Activated CD4-positive, alpha-beta memory T cell treated with anti-CD3 and anti-CD28 coated beads, Interleukin-2, amount 10 ng/mL, durations not matched to agents 7 days and 5 days (primary cell): ENCODE results near the gene RGPD4. TPM values are rescaled to one million over a fixed set of nuclear protein-coding genes. Genes with fewer than 3 reads are reported as not detected.
"Not testable (repeated sequence)": the region's sequence is repeated elsewhere in the genome, so short reads cannot be mapped to it uniquely, and the experiment has no call there.

ENCODE experiments used
- CTCF ChIA-PET: fragments of 350-600 bp; sonication (Branson Sonifier 250); formaldehyde crosslinking; loops from one replicate; lab custom pipeline; 2021; ENCODE audit warnings: antibody characterized with exemption, inconsistent platforms; lab: Charles Lee
- POLR2A ChIA-PET: fragments of 350-600 bp; sonication (Branson Sonifier 250); formaldehyde crosslinking; loops from one replicate; lab custom pipeline; 2021; ENCODE audit warnings: antibody characterized with exemption; lab: Charles Lee
- DNase-seq: peaks from one replicate; pipeline ENCODE4 v3.0.0-alpha.2; 2020
- H3K27ac Mint-ChIP-seq: one replicate; pipeline ENCODE4 v1.8.0; 2021; ENCODE audit warnings: mild to moderate bottlenecking, mixed read lengths
- H3K27me3 Mint-ChIP-seq: one replicate; pipeline ENCODE4 v1.8.0; 2021; ENCODE audit warnings: mixed read lengths
- H3K36me3 Mint-ChIP-seq: one replicate; pipeline ENCODE4 v1.8.0; 2021; ENCODE audit warnings: low read depth, mixed read lengths
- H3K4me1 Mint-ChIP-seq: one replicate; pipeline ENCODE4 v1.8.0; 2021; ENCODE audit warnings: mixed read lengths
- H3K4me3 Mint-ChIP-seq: one replicate; pipeline ENCODE4 v1.8.0; 2021; ENCODE audit warnings: mild to moderate bottlenecking, mixed read lengths
- H3K9me3 Mint-ChIP-seq: one replicate; pipeline ENCODE4 v1.8.0; 2021; ENCODE audit warnings: mixed read lengths
- total RNA-seq, 2 experiments: library from RNA; stranded (reverse); gene quantifications; one replicate each; pipeline ENCODE4 v1.2.3, GENCODE V29; 2021

RGPD4 gene
- under 1 TPM in 1 of 2 experiments, not detected in 1; 0.10 TPM for total RNA-seq

- CTCF ChIA-PET, POLR2A ChIA-PET, DNase-seq, H3K27me3 Mint-ChIP-seq, H3K27ac Mint-ChIP-seq, H3K4me1 Mint-ChIP-seq, H3K4me3 Mint-ChIP-seq, H3K9me3 Mint-ChIP-seq, H3K36me3 Mint-ChIP-seq: not testable (repeated sequence)
Measured at GRCh38 chr2:107826749-107827148, at the start of gene RGPD4. Gene RGPD4 (plus strand): TSS chr2:107826892. CDS start chr2:107827014, 122 bp downstream.

- ChIA-PET CTCF (no interaction called here), POLR2A (no interaction called here)
- Mint-ChIP-seq H3K9me3 (peaks cover 2% of the 10 kb centered on the region), H3K27ac (no peak overlapping the region), H3K4me3 (no peak overlapping the region), H3K4me1 (no peaks in the 10 kb centered on the region), H3K36me3 (no peaks in the 10 kb centered on the region), H3K27me3 (no peaks in the 10 kb centered on the region)
- no peak for DNase-seq
Measured at GRCh38 chr2:107777974-107778373, 48.7 kb upstream of the RGPD4 start.

GRCh38 chr2:107785756-107786155 lies 40.9 kb upstream of the RGPD4 start:
- Mint-ChIP-seq H3K27ac (no peak overlapping the region), H3K27me3 (no peaks in the 10 kb centered on the region)
- POLR2A ChIA-PET: no interaction called here

GRCh38 chr2:107790837-107791236 lies 35.9 kb upstream of the RGPD4 start:
- no peaks in the 10 kb centered on the region for H3K4me1 Mint-ChIP-seq
- no peaks in the 10 kb centered on the region for H3K9me3 Mint-ChIP-seq
- H3K4me3 Mint-ChIP-seq: no peak overlapping the region
- no peaks in the 10 kb centered on the region for H3K27me3 Mint-ChIP-seq
- no peak overlapping the region for H3K27ac Mint-ChIP-seq
- H3K36me3 Mint-ChIP-seq: no peaks in the 10 kb centered on the region
- ChIA-PET POLR2A (no interaction called here), CTCF (no interaction called here)
- DNase-seq: no peak

More at GRCh38 chr2:107785756-107786155, 40.9 kb upstream of the RGPD4 start:
- CTCF ChIA-PET: no interaction called here
- Mint-ChIP-seq H3K4me1 (no peaks in the 10 kb centered on the region), H3K4me3 (no peak overlapping the region), H3K9me3 (no peaks in the 10 kb centered on the region), H3K36me3 (no peaks in the 10 kb centered on the region)
- no peak for DNase-seq

GRCh38 chr2:107801498-107801897 lies 25.2 kb upstream of the RGPD4 start:
- no peak overlapping the region for H3K27ac Mint-ChIP-seq
- ChIA-PET POLR2A (no interaction called here), CTCF (no interaction called here)
- H3K36me3 Mint-ChIP-seq: no peaks in the 10 kb centered on the region
- no peak overlapping the region for H3K4me3 Mint-ChIP-seq
- DNase-seq: no peak
- H3K4me1 Mint-ChIP-seq: no peaks in the 10 kb centered on the region
- no peaks in the 10 kb centered on the region for H3K9me3 Mint-ChIP-seq
- H3K27me3 Mint-ChIP-seq: no peaks in the 10 kb centered on the region

- DNase-seq: no peak
- ChIA-PET POLR2A (interaction anchor here (0.6 kb wide), 1 partner anchor 9 kb away, joined by 3 read pairs; no protein-coding TSS in a partner anchor), CTCF (no interaction called here)
- H3K36me3 Mint-ChIP-seq: no peaks in the 10 kb centered on the region
- no peak overlapping the region for H3K4me3 Mint-ChIP-seq
- no peaks in the 10 kb centered on the region for H3K4me1 Mint-ChIP-seq
- peaks cover 3% of the 10 kb centered on the region for H3K9me3 Mint-ChIP-seq
- H3K27ac Mint-ChIP-seq: no peak overlapping the region
- H3K27me3 Mint-ChIP-seq: no peaks in the 10 kb centered on the region
Measured at GRCh38 chr2:107804608-107805498, 21.8 kb upstream of the RGPD4 start.

- no peak for DNase-seq
- Mint-ChIP-seq H3K27me3 (no peaks in the 10 kb centered on the region), H3K4me1 (no peaks in the 10 kb centered on the region), H3K36me3 (no peaks in the 10 kb centered on the region), H3K9me3 (peaks cover 3% of the 10 kb centered on the region), H3K27ac (no peak overlapping the region), H3K4me3 (no peak overlapping the region)
- POLR2A ChIA-PET: no interaction called here
- CTCF ChIA-PET: no interaction called here
Measured at GRCh38 chr2:107806901-107807300, 19.8 kb upstream of the RGPD4 start.

GRCh38 chr2:107807988-107808387 lies 18.7 kb upstream of the RGPD4 start:
- Mint-ChIP-seq H3K27ac (no peak overlapping the region), H3K4me1 (no peaks in the 10 kb centered on the region), H3K4me3 (no peak overlapping the region), H3K9me3 (peaks cover 3% of the 10 kb centered on the region), H3K27me3 (no peaks in the 10 kb centered on the region), H3K36me3 (no peaks in the 10 kb centered on the region)
- ChIA-PET POLR2A (no interaction called here), CTCF (no interaction called here)
- DNase-seq: no peak

GRCh38 chr2:107808959-107809358 lies 17.7 kb upstream of the RGPD4 start:
- no peaks in the 10 kb centered on the region for H3K36me3 Mint-ChIP-seq
- ChIA-PET POLR2A (no interaction called here), CTCF (no interaction called here)
- H3K27me3 Mint-ChIP-seq: no peaks in the 10 kb centered on the region
- no peak overlapping the region for H3K4me3 Mint-ChIP-seq
- DNase-seq: no peak
- H3K9me3 Mint-ChIP-seq: peaks cover 3% of the 10 kb centered on the region
- H3K4me1 Mint-ChIP-seq: no peaks in the 10 kb centered on the region
- no peak overlapping the region for H3K27ac Mint-ChIP-seq

GRCh38 chr2:107809835-107810234 lies 16.9 kb upstream of the RGPD4 start:
- Mint-ChIP-seq H3K4me3 (no peak overlapping the region), H3K27me3 (no peaks in the 10 kb centered on the region), H3K27ac (no peak overlapping the region), H3K36me3 (no peaks in the 10 kb centered on the region), H3K9me3 (peaks cover 3% of the 10 kb centered on the region), H3K4me1 (no peaks in the 10 kb centered on the region)
- ChIA-PET POLR2A (no interaction called here), CTCF (interaction anchor here (0.6 kb wide), 1 partner anchor 133 kb away, joined by 3 read pairs; no protein-coding TSS in a partner anchor)
- DNase-seq: no peak

GRCh38 chr2:107810734-107811133 lies 16.0 kb upstream of the RGPD4 start:
- Mint-ChIP-seq H3K36me3 (no peaks in the 10 kb centered on the region), H3K9me3 (peaks cover 11% of the 10 kb centered on the region), H3K4me3 (no peak overlapping the region), H3K27ac (no peak overlapping the region), H3K27me3 (no peaks in the 10 kb centered on the region), H3K4me1 (no peaks in the 10 kb centered on the region)
- ChIA-PET CTCF (no interaction called here), POLR2A (no interaction called here)
- DNase-seq: no peak

GRCh38 chr2:107811411-107811810 lies 15.3 kb upstream of the RGPD4 start:
- Mint-ChIP-seq H3K4me3 (no peak overlapping the region), H3K36me3 (no peaks in the 10 kb centered on the region), H3K4me1 (no peaks in the 10 kb centered on the region), H3K27me3 (no peaks in the 10 kb centered on the region), H3K27ac (no peak overlapping the region), H3K9me3 (peaks cover 11% of the 10 kb centered on the region)
- CTCF ChIA-PET: no interaction called here
- POLR2A ChIA-PET: no interaction called here
- DNase-seq: no peak

- Mint-ChIP-seq H3K4me3 (no peak overlapping the region), H3K9me3 (peaks cover 11% of the 10 kb centered on the region), H3K27me3 (no peaks in the 10 kb centered on the region), H3K4me1 (no peaks in the 10 kb centered on the region), H3K27ac (no peak overlapping the region), H3K36me3 (no peaks in the 10 kb centered on the region)
- DNase-seq: no peak
- CTCF ChIA-PET: no interaction called here
- POLR2A ChIA-PET: no interaction called here
Measured at GRCh38 chr2:107812006-107812405, 14.7 kb upstream of the RGPD4 start.

- Mint-ChIP-seq H3K36me3 (no peaks in the 10 kb centered on the region), H3K4me3 (no peak overlapping the region), H3K4me1 (no peaks in the 10 kb centered on the region), H3K27ac (no peak overlapping the region), H3K27me3 (no peaks in the 10 kb centered on the region), H3K9me3 (peaks cover 7% of the 10 kb centered on the region)
- POLR2A ChIA-PET: no interaction called here
- DNase-seq: no peak
- CTCF ChIA-PET: no interaction called here
Measured at GRCh38 chr2:107817378-107817777, 9.3 kb upstream of the RGPD4 start.
